NCI-H226 (cell line): Measurements from ENCODE around the gene RAB3D.
A peak's percentile ranks its signal among the peaks of the same experiment; 100 is the strongest.
"Not testable (repeated sequence)": the region's sequence is repeated elsewhere in the genome, so short reads cannot be mapped to it uniquely, and the experiment has no call there.

ENCODE experiments used
- DNase-seq: peaks from one replicate; pipeline ENCODE4 v3.0.0-alpha.2; 2015

RAB3D gene, protein sequence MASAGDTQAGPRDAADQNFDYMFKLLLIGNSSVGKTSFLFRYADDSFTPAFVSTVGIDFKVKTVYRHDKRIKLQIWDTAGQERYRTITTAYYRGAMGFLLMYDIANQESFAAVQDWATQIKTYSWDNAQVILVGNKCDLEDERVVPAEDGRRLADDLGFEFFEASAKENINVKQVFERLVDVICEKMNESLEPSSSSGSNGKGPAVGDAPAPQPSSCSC

DNA sequence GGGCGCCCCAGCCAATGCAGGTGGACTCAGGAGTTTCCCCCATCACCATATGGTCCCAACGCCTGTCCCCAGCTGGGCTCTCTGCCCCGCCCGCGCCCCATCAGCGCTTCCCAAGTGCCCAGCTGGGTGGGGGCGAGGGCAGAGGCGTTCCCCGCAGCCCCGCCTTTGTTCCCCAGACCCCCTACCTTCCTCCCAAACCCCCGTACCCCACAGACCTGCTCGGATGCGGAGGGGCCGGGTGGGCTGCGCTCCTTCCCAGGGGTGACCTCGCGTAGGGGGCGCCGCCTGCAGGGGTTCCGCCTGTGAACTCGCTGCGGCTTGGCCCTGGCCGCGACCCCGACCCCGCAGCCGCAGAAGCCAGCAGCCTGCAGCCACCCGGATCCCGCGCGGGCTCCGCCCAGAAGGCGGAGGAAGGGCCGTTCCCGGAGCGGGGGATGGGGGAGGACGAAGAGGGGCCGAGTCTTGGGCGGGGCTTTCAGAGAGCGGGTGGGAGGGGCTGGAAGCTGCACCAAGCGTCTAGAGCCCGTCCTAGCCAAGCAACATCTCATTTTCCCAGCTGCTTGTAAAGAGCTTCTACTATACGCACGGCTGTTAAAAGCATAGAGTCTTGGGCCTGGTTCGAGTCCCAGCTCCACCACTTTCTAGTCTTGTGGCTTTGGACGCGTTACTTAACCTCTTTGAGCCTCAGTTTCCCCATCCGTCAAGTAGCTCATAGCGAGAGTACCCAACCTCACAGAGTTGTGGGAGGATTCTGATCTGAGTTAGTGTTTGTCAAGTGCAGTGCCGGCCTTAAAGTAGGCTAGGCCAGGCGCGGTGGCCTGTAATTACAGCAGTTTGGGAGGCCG, at the start of gene RAB3D:
TSS of gene RAB3D (minus strand) at position 404 of the 845 bp plus-strand sequence. CDS start 2,258 bp downstream, outside the sequence.
- DNase-seq = peak; percentile 75

DNA sequence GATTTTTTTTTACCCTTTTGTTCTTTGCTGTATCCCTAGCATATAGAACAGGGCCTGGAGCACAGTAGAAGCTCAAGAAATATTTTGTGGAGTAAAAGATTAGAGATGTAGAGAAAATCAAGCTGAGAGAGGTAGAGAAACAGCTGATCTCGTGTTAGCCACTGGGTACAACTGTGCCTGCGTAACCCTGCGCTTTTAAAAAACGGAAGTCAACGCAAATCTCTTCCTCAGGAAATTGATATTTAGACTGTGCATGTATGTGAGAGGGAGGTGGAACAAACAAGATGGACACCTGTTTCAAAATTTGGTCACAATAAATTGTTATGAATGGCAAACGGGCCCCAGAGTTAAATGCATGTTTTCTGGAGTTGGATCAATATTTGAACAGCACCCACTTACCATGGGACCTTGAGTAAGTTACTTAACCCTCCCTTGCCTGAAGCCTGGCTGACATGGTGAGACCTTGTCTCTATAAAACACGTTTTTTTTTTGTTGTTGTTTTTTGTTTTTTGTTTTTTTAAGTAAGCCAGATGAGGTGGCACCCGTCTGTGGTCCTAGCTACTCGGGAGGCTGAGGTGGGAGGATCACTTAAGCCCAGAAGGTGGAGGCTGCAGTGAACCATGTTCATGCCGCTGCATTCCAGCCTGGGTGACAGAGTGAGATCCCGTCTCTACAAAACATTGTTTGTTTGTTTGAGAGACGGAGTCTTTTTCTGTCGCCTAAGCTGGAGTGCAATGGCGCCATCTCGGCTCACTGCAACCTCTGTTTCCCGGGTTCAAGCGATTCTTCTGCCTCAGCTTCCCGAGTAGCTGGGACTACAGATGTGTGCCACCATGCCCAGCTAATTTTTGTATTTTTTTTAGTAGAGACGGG, 47.9 kb upstream of the RAB3D start:
- DNase-seq = no peak

DNA sequence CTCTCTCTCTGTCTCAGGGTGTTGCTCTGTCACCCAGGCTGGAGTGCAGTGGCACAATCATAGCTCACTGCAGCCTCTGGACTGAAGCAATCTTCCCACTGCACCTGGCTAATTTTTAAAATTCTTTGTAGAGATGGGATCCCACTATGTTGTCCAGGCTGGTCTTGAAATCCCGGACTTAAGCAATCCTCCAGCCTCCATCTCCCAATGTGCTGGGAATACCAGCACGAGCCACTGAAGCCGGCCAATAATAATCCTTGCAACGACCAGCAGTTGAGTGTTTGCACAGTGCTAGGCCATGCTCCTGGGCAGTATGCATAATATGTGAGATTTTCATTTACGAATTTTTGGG, 45.3 kb upstream of the RAB3D start:
- no peak for DNase-seq

DNA sequence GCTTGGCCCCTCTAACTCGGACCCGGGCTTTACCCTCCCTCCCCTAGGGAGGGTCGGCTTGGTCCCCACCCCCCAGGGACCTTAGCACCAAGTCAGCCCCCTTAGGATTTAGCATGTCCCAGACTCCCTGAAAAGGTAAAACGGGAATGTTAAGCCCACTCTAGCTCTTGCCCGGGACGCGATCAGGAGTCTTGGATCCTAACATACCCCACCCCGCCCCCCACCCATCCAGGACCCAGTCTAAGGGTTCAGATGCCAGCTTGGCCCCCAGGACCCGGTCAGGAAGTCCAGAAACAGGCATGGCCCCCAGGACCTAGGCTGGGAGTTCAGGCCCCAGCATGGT, 44.2 kb upstream of the RAB3D start:
- DNase-seq = no peak

DNA sequence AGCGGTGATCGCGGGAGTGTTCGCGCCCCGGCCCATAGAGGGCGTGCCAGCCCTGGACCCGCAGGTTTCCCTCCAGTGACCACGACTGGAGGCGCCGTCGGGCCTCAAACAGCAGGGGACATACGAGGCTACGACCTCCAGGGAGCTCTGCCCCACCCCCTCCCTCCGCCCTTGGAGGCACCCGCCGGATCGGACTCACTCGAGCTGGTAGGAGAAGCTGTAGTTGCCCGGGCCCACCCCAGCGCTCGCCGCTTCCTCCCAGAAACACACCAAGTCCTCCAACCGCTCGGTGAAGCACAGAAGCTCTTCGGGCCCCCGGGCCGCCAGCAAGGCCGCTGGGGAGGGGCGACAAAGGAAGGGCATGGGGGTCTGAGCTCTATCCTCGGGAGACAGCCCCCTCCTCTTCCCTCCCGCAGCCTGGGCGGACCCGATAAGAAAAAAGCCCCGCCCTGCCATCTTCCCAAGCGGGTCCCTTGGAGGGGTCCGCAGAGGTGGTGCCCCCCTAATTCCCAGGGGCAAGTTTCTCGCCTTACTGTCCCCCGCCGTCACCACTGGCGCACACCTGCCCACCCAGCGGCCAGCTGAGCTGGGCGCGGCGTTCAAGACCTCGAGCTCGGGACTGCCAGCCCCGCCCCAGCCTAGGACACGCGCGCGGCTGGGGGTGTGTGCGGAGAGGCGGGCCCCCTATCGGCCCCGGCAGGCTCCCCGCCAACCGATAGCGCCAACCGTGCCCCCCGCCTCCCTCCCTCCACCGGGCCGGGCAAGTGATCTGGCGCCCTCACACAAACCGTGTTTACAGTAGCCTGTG, 43.6 kb upstream of the RAB3D start:
- no peak for DNase-seq

DNA sequence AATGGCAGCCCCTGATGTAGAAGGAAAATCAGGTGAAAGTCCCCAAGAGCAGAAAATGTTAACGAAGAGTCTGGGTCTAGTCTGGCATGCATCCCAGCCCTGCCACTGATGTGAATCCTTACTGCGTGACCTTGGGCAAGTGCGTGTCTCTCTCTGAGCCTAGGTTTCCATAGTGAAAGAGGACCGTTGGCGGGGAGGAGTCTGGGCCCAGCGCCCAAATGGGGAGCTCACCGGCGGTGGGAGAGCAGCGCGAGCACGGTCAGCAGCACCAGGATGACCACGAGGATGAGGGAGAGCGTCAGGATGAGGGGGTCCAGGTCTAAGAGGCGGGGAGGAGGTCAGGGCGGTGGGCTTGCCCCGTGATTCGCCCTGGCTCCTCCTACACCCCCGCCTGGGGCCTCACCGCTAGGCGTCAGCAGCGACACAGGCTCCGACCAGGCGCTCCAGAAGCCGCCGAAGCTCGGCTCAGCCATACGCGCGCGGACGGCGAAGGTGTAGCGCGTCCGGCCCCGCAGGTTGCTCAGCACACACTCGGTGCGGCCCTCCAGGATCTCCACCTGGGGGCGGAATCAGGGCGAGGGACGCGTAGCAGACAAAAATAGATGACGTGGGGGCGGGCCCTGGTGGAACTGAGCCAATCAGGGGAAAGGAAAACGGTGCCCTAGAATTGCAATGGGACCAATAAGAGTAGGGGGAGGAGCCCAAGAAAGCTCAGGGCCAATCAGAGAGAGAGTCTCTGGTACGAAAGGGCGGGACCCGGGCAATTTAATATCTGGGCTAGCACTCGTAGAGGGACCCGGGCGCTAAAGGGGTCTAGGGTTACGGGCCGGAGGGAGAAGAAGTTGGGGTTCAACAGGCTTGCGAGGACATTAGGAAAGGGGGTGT, 41.4 kb upstream of the RAB3D start:
- peak; percentile 95 for DNase-seq

DNA sequence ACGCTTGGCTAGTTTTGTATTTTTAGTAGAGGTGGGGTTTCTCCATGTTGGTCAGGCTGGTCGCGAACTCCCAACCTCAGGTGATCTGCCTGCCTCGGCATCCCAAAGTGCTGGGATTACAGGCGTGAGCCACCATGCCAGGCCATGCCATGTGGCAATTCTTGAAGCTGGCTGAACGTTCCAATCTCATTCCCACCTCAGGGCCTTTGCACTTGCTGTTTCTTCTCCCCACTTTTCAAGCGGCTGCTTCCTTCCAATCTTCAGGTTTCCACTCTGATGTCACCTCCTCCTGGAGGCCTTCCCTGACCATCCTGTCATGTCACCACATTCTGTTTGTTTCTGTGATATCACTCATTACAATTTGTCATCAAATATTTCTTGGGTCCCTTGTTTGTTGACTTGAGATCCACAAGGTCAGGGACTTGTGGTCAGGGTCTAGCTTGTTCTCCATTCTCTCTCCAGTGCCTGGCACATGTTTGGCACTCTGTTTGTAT, 40.4 kb upstream of the RAB3D start:
- DNase-seq = no peak

DNA sequence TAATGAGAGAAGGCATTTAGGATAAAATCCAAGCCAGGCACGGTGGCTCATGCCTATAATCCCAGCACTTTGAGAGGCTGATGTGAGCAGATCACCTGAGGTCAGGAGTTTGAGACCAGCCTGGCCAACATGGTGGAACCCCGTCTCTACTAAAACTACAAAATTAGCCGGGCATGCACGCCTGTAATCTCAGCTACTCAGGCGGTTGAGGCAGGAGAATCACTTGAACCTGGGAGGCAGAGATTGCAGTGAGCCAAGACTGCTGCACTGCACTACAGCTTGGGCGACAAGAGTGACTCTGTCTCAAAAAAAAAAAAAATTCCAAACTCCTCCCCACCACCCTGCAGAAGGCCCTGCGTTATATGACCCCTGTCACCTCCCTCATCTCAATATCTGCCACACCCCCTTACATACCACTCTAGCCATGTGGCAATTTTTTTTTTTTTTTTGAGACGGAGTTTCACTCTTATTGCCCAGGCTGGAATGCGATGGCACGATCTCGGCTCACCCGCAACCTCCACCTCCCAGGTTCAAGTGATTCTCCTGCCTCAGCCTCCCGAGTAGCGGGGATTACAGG, 39.9 kb upstream of the RAB3D start:
- not testable (repeated sequence) for DNase-seq

DNA sequence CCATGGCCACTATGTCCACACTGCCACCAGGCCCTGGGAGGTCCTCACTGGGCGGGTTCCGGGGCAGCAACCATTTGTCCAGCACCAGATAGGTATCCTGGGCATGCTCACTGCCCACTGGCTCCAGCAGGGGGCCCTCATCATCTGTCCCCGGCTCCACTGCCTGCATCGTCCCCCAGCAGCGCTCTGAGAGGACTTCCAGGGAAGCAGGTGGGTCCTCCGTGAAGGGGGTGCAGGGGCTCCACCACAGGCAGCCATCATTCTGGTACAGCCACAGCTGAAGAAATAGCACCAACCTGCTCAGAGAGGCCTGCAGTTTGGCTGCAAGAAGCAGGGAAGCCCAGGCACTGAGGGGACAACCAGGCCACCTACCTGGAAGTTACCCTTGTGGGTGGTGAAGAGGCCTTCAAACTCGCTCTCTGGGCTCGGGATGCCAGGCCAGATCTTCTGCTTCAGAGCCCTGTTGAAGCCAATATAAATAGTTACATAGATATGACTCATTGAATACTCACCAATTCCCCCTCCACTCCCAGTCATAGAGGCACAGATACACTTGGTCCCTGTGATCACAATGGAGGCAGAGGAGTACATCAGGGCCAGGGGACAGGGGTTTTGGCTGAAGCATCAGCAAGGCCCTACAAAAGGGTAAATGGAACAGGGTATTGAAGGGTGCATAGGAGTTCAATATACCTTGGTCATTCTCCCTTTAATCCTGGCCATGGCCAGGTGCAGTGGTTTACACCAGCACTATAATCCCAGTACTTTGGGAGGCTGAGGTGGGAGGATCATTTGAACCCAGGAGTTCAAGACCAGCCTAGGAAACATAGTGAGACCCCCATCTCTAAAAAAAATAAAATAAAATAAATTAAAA, 39.1 kb upstream of the RAB3D start:
- peak; percentile 46 for DNase-seq

DNA sequence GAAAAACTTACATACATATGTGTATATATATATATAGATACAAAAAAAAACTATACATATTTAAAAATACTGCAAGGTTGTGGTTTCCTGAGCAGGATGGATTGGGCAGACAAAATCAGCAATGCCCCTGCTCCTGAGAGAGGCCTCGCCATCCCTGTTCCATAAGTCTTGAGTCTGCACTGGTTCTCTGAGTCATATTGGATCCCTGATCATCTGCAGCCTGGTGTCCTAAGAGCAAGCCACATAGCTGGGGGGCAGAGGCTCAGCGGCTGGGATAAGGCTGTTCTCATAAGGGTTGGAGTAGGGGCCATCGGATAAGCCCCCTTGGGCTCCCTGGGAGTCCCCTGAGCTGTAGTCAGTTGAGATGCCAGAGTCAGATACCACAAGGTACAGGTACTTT, 38.3 kb upstream of the RAB3D start:
- no peak for DNase-seq

DNA sequence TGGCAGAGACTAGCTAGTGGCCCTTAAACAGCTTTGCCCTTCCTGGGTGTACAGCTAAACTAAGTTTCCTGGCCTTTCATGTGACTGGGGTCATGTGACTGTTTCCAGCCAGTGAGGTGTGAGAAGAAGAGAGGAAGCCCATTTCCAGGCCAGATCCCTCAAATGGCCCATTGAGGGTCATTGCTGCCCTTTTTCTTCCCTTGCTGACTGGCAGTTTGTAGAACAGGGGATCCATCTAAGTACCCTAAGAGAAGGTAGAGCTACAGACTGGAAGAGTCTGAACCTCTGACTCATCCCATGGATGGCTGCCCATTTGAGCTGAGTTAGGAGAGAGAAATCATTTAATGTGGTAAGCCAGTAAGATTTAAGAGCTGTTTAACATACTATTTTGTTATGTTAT, 37.8 kb upstream of the RAB3D start:
- peak; percentile 70 for DNase-seq

DNA sequence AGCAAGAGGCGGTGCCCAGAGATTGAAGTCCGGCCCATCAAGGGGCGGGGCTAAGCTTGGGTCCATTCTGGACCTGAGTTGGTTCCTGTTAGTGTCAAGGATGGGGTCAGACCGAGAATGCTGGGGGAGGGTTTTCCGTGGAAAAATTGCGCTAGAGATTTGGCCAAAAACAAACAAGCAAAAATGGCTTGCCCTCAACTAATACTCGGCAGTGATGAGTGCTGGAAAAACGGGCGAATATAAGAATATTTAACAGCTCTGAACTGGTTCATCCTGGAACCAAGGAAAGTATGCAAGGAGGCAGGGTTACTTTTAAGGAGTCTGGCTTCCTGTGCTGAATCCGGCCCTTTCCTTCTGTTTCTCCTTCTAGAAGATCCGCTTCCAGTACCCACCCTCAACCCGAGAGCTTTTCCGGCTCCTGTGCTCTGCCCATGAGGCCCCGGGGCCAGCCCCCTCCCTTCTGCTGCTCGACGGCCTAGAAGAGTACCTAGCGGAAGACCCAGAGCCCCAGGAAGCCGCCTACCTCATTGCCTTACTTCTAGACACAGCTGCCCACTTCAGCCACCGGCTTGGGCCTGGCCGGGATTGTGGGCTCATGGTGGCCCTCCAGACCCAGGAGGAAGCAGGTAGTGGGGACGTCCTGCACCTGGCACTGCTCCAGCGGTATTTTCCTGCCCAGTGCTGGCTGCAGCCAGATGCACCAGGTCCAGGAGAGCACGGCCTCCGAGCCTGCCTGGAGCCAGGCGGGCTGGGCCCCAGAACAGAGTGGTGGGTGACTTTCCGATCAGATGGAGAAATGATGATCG, 35.9 kb upstream of the RAB3D start:
- DNase-seq = peak; percentile 49

DNA sequence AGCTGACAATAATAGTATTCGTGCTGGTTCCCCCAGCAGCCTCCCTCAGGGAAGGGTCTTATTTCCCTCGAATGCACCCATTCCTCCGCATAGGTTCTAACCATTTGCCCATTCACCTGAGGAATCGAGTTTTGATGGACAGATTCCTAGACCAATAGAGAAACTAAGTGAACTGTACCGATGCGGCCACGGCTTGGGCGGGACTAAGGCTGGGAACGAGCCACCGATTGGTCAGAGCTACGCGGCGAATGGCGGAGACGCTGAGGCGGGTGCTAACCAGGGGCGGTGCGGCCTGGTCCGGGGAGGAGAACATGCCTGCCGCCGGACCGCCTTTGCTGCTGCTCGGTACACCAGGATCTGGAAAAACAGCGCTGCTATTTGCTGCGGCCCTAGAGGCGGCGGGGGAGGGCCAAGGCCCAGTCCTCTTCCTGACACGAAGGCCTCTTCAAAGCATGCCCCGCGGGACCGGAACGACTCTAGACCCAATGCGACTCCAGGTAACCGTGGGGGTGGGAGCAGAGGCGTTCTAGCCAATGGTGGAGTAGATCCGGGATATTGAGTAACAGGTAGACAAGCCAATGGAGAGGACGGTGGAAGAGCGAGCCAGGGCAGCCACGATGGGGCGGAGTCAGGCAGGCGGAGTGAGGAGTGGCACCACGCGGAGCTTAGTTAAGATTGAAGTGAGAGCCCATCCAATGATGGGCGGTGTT, 35.1 kb upstream of the RAB3D start, which contains the start of gene SWSAP1:
TSS of gene SWSAP1 (plus strand) at position 234 of the 710 bp plus-strand sequence. CDS start at position 249, 15 bp downstream.
- DNase-seq = peak; percentile 97

DNA sequence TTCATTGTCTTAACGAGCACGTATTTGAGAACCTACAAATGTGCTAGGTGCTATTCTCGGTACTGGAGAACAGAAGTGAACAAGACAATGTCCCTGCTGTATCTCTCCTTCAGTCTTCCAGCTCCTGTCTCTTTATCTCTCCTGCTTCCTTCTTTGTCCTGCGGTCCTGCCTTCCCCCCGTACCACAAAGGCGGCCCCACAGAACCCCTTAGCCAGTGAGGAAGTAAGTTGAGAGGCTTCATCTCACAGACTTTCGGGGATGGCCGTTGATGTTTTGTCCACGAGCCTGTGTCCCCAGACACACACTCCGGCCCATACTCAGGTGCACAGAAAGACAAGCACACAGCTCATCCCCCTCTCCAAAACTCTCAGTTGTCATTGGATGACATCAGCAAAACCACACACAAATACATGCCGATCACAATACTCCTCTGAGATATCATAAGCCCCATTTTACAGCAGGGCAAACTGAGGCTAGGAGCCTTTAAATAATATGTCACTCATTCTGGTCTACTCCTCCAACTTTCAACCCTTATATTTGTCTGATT, 34.5 kb upstream of the RAB3D start:
- no peak for DNase-seq

DNA sequence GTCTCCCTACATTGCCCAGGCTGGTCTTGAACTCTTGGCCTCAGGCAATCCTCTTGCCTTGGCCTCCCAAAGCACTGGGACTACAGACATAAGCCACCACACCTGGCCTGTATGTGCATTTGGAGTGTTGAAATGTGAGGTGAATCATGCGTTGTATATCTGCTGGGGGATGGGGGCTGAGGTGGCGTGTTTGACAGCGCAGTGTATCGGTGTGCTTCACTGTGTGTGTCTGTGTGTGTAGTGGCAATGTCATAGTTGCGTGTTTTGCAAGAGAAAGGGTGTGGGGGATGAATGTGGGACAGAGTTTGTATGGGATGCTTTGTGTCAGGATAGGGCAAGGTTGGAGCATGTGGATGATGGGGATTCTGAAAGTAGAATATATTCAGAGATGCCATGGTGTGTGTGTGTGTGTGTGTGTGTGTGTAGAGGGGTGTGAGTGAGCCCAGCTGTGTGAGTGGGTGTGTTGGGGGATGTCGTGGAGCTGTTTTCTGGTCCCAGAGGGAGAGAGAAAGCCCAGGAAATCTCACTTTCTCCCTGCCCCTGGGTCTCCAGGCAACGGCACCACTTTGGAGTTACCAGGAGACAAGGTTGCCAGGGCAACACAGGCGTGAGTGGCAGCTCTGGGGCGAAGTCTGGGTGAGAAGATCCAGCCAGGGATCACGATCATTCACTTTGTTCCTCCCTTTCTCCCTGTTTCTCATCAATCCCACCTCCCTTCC, 33.9 kb upstream of the RAB3D start:
- no peak for DNase-seq

DNA sequence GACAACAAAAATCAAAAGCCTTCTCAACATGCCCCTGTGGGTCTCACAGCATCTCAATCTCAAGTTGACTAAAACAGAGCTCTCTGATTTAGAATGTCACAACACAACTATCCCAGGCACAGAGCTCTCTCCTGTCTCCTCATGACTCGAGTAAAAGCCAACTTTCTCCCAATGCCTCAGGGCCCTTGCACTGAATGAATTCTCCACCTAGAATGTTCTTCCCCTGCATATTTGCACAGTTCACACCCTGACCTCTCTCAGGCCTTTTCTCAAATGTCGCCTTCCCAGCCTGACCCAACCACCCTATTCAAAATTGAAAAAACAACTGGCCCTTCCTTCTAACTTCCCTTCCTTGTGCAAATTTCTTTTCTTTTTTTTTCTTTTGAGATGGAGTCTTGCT, 31.3 kb upstream of the RAB3D start:
- DNase-seq = no peak

DNA sequence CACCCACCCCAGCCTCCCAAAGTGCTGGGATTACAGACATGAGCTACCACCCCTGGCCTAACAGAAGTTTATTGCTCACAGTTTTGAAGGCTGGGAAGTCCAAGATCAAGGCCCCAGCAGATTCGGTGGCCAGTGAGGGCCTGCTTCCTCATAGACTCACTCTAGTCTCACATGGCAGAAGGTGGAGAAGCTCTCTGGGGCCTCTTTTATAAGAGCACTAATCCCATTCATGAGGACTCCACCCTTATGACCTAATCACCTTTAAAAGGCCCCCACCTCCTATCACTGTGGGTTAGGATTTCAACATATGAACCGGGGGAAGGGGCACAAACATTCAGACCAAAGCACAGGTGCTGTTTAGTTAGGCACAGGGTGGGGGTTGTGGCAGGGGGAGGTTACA, 28.1 kb upstream of the RAB3D start:
- DNase-seq = no peak
